Neural progenitor cell (in vitro differentiated cells): Measurements from ENCODE around the gene NRG3. TPM values are rescaled to one million over a fixed set of nuclear protein-coding genes. Genes with fewer than 3 reads are reported as not detected.

Experiments
- DNase-seq: peaks from one replicate; pipeline ENCODE4 v3.0.0-alpha.2; 2016; ENCODE audit warnings: low spot score
- H2AFZ ChIP-seq: fragments of 200-600 bp; sonication (generic); replicated peaks from 2 replicates; pipeline ENCODE4 v1.6.1; 2016; ENCODE audit warnings: antibody characterized with exemption
- H3F3A ChIP-seq: fragments of 200-600 bp; sonication (generic); 2 replicates; pipeline ENCODE4 v1.6.1; 2016; ENCODE audit warnings: antibody characterized with exemption, low read depth
- H3K27ac ChIP-seq: fragments of 200-600 bp; sonication (generic); 2 replicates; pipeline ENCODE4 v1.5.1; 2016; ENCODE audit warnings: mild to moderate bottlenecking
- H3K27me3 ChIP-seq: fragments of 200-600 bp; sonication (generic); 2 replicates; pipeline ENCODE4 v1.6.1; 2016; ENCODE audit warnings: mild to moderate bottlenecking, moderate library complexity
- H3K36me3 ChIP-seq: fragments of 200-600 bp; sonication (generic); 2 replicates; pipeline ENCODE4 v1.5.1; 2016
- H3K4me1 ChIP-seq: fragments of 200-600 bp; sonication (generic); 2 replicates; pipeline ENCODE4 v1.6.1; 2016; ENCODE audit warnings: mixed run types
- H3K4me2 ChIP-seq: fragments of 200-600 bp; sonication (generic); 2 replicates; pipeline ENCODE4 v1.6.1; 2016
- H3K4me3 ChIP-seq: fragments of 200-600 bp; sonication (generic); 2 replicates; pipeline ENCODE4 v1.5.1; 2016
- H3K79me2 ChIP-seq: fragments of 200-600 bp; sonication (generic); 2 replicates; pipeline ENCODE4 v1.6.1; 2016; ENCODE audit warnings: low read depth
- H3K9ac ChIP-seq: fragments of 200-600 bp; sonication (generic); 2 replicates; pipeline ENCODE4 v1.6.1; 2016
- H3K9me3 ChIP-seq: fragments of 200-600 bp; sonication (generic); 2 replicates; pipeline ENCODE4 v1.5.1; 2016; ENCODE audit warnings: low read depth
- H4K20me1 ChIP-seq: fragments of 200-600 bp; sonication (generic); 2 replicates; pipeline ENCODE4 v1.6.1; 2016; ENCODE audit warnings: low read depth
- H3K27ac Mint-ChIP-seq: 3 replicates; pipeline ENCODE4 v1.8.0; 2021; ENCODE audit warnings: mixed read lengths
- H3K27me3 Mint-ChIP-seq: 2 replicates; pipeline ENCODE4 v1.8.0; 2022; ENCODE audit warnings: low read depth, mild to moderate bottlenecking, inconsistent platforms, moderate library complexity, mixed read lengths; ENCODE audit not compliant: insufficient read depth
- H3K36me3 Mint-ChIP-seq: 3 replicates; pipeline ENCODE4 v1.8.0; 2021; ENCODE audit warnings: mixed read lengths
- H3K4me1 Mint-ChIP-seq: 3 replicates; pipeline ENCODE4 v1.8.0; 2021; ENCODE audit warnings: mixed read lengths
- H3K4me3 Mint-ChIP-seq: 3 replicates; pipeline ENCODE4 v1.8.0; 2021; ENCODE audit warnings: mild to moderate bottlenecking, moderate library complexity, mixed read lengths
- H3K9me3 Mint-ChIP-seq: 3 replicates; pipeline ENCODE4 v1.8.0; 2020; ENCODE audit warnings: mixed read lengths
- CTCF ChIP-seq: fragments of 200-600 bp; sonication (generic); IDR thresholded peaks from 2 replicates; pipeline ENCODE4 v1.5.1; 2017; ENCODE audit warnings: antibody characterized with exemption, mild to moderate bottlenecking
- EZH2 ChIP-seq: fragments of 200-600 bp; sonication (generic); IDR thresholded peaks from 2 replicates; pipeline ENCODE4 v1.6.1; 2017; ENCODE audit warnings: antibody characterized with exemption, mild to moderate bottlenecking, moderate library complexity
- EZH2phosphoT487 ChIP-seq: fragments of 200-600 bp; sonication (generic); IDR thresholded peaks from 2 replicates; pipeline ENCODE4 v1.6.1; 2017; ENCODE audit warnings: antibody characterized with exemption
- total RNA-seq: library from RNA; depleted of rRNA; stranded (reverse); fragments of >200 nt; gene quantifications from 2 replicates; pipeline ENCODE4 v1.2.3, GENCODE V29; 2015; ENCODE audit warnings: low replicate concordance

The NRG3 gene
- total RNA-seq, 1 donor from 2014 or later = 1.9 TPM

- Histone ChIP-seq H3K27me3 (no peaks in the 10 kb centered on the region), H4K20me1 (no peaks in the 10 kb centered on the region), H3K9me3 (no peaks in the 10 kb centered on the region), H3K4me2 (no peak overlapping the region), H2AFZ (no peak overlapping the region), H3K79me2 (no peaks in the 10 kb centered on the region), H3K27ac (no peak overlapping the region), H3K4me3 (no peak overlapping the region), H3K36me3 (no peaks in the 10 kb centered on the region), H3K4me1 (peaks cover 18% of the 10 kb centered on the region), H3F3A (peaks cover 16% of the 10 kb centered on the region), H3K9ac (no peak overlapping the region)
- H3K27me3 Mint-ChIP-seq = no peaks in the 10 kb centered on the region
- TF ChIP-seq CTCF (no peak), EZH2 (no peak), EZH2phosphoT487 (no peak)
- peaks cover 4% of the 10 kb centered on the region for H3K9me3 Mint-ChIP-seq
- H3K36me3 Mint-ChIP-seq = peaks cover under 1% of the 10 kb centered on the region
- H3K4me1 Mint-ChIP-seq = peaks cover 34% of the 10 kb centered on the region
- no peak overlapping the region for H3K4me3 Mint-ChIP-seq
- DNase-seq = no peak
- peak overlapping the region; percentile 46 for H3K27ac Mint-ChIP-seq
Measured at GRCh38 chr10:82757901-82758300, 882.9 kb downstream of the NRG3 start.

- no peak overlapping the region for H3K27ac ChIP-seq
- no peak for DNase-seq
- no peak overlapping the region for H3K4me3 ChIP-seq
- H3K9me3 ChIP-seq = no peaks in the 10 kb centered on the region
- peaks cover 3% of the 10 kb centered on the region for H3K36me3 Mint-ChIP-seq
- H3K4me3 Mint-ChIP-seq = no peak overlapping the region
- H3K79me2 ChIP-seq = no peaks in the 10 kb centered on the region
- H2AFZ ChIP-seq = no peak overlapping the region
- no peaks in the 10 kb centered on the region for H4K20me1 ChIP-seq
- TF ChIP-seq EZH2phosphoT487 = no peak
- TF ChIP-seq EZH2 = no peak
- no peak for TF ChIP-seq CTCF
- no peaks in the 10 kb centered on the region for H3K36me3 ChIP-seq
- H3K27me3 Mint-ChIP-seq = no peaks in the 10 kb centered on the region
- peak overlapping the region; percentile 89 for H3K27ac Mint-ChIP-seq
- H3K4me1 ChIP-seq = peaks cover 18% of the 10 kb centered on the region
- no peak overlapping the region for H3K9ac ChIP-seq
- no peaks in the 10 kb centered on the region for H3K27me3 ChIP-seq
- peaks cover 5% of the 10 kb centered on the region for H3K9me3 Mint-ChIP-seq
- no peak overlapping the region for H3K4me2 ChIP-seq
- peaks cover 16% of the 10 kb centered on the region for H3F3A ChIP-seq
- H3K4me1 Mint-ChIP-seq = peaks cover 34% of the 10 kb centered on the region
Measured at GRCh38 chr10:82759050-82759449, 884.1 kb downstream of the NRG3 start.

GRCh38 chr10:82762641-82763040, 887.6 kb downstream of the NRG3 start:
- no peak overlapping the region for H3K27ac Mint-ChIP-seq
- peaks cover 5% of the 10 kb centered on the region for H3K9me3 Mint-ChIP-seq
- no peaks in the 10 kb centered on the region for H3K27me3 Mint-ChIP-seq
- no peak for TF ChIP-seq EZH2
- TF ChIP-seq CTCF = no peak
- TF ChIP-seq EZH2phosphoT487 = no peak
- H3K9me3 ChIP-seq = no peaks in the 10 kb centered on the region
- H3K9ac ChIP-seq = no peak overlapping the region
- DNase-seq = no peak
- H4K20me1 ChIP-seq = no peaks in the 10 kb centered on the region
- H3K4me1 ChIP-seq = peaks cover 18% of the 10 kb centered on the region
- no peaks in the 10 kb centered on the region for H3K36me3 ChIP-seq
- H3K4me3 Mint-ChIP-seq = no peak overlapping the region
- H2AFZ ChIP-seq = no peak overlapping the region
- no peak overlapping the region for H3K27ac ChIP-seq
- H3K27me3 ChIP-seq = no peaks in the 10 kb centered on the region
- H3K4me2 ChIP-seq = no peak overlapping the region
- H3K4me1 Mint-ChIP-seq = peaks cover 22% of the 10 kb centered on the region
- no peak overlapping the region for H3K4me3 ChIP-seq
- peaks cover 3% of the 10 kb centered on the region for H3K36me3 Mint-ChIP-seq
- H3F3A ChIP-seq = peaks cover 16% of the 10 kb centered on the region
- H3K79me2 ChIP-seq = no peaks in the 10 kb centered on the region
